NCI-H345 treated with DMSO at 0.1 percent for 48 hours (cell line): ENCODE results near the gene TYW1.
A peak's percentile ranks its signal among the peaks of the same experiment; 100 is the strongest.
"Not testable (repeated sequence)": the region's sequence is repeated elsewhere in the genome, so short reads cannot be mapped to it uniquely, and the experiment has no call there.

Source experiments
- DNase-seq: peaks from one replicate; lab custom pipeline; 2025; ENCODE audit not compliant: unreplicated experiment; lab: John Stamatoyannopoulos, UW

The TYW1 gene

DNA sequence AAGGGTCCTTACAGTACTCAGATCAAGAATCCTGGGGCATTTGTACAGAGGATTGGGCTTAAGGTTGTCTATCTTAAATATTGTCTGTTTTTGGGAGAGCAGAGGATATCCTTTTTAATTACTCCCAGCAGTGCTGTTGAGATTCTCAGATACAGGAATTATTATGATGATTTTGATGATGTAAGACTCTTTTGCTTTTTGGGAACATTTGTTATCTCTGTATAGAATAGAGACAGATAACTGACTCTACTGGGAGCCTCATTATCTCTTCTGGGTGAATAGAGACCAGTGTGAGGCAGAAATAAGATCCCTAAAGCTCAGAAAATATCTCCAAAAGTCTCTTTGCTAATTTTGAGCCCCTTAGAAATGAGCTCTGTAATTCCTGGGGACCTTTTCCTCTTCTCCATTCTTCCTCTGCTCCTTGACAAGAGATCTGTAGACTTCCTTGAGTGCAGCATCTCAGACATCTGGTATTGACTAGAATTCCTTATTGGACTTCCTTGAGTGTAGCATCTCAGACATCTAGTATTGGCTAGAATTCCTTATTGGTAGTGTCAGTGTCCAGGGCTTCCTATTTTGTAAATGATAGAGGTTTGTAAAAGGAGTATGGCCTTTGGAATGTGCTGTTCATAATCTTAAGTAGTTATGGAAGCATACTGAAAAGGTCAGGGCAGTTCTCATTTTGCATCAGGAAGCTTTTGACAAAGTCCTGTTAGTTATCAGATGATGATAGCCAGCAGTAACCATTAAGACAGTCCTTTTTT is 118.0 kb downstream of the TYW1 start:
- not testable (repeated sequence) for DNase-seq

DNA sequence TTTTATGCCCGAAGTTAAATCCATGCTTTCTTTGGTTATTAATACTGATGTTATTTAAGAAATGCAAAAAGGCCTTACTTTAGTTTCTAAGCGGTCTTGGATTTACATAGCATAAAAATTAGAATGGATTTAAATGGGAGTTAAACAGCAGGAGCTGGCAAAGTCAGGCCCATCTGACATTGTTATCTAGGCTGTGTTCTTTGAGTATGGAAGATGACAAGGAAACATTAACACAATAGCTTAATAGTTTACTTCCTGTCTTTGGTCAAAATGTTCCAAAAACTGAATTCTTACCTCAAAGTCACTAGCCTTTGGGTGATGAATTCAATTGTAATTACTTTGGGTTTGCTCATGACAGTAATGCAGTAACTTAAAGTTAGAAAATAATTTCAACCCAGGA is 123.9 kb downstream of the TYW1 start:
- DNase-seq: not testable (repeated sequence)

DNA sequence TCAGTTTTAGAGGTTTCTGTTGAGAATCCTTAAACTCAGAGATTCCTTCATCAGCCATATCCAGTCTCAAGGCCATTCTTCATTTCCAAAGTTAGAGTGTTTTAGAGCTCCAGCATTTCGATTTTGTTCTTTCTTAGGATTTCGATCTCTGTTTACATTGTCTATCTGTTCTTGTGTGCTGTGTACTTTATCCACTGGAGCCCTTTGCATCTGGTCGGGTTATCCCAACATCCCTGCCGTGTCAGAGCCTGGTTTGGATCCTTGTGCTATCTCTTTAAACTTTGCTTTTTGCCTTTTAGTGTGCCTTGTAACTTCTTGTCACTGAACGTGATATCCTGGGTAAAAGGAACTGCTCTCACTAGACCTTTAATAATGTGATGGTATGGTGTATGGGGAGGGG is 131.6 kb downstream of the TYW1 start:
- not testable (repeated sequence) for DNase-seq

DNA sequence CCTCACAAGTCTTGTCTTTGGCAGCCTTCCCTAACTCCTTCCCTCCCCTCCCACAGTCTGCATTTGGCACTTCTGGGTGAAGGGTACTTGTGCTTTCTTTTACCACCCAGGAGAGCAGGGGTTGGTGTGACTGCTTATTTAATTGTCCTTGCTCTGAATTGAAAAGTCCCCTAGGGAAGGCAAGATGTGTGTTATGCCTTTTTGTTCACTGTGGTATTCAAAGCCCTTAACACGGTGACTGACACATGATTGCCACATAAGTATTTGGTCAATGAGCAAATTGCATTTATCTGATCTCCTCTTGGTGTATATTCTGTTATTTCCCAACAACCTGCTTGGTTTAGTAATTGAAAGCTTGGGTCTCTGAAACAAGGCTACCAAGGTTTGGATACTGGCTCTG is 134.1 kb downstream of the TYW1 start:
- DNase-seq: peak; percentile 71

DNA sequence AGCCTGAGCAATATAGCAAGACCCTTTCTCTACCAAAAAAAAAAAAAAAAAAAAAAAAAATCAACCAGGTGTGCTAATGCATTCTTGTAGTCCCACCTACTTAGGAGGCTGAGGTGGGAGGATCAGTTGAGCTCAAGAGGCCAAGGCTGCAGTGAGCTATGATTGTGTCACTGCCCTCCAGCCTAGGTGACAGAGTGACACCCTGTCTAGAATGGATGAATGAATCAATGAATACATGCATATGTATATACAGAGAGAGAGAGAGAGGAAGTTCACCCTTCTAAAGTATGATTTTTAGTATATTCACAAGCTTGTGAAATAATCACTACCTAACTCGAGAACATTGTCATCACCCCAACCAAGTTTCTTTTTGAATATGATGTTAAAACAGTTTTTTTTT is 138.3 kb downstream of the TYW1 start:
- not testable (repeated sequence) for DNase-seq

DNA sequence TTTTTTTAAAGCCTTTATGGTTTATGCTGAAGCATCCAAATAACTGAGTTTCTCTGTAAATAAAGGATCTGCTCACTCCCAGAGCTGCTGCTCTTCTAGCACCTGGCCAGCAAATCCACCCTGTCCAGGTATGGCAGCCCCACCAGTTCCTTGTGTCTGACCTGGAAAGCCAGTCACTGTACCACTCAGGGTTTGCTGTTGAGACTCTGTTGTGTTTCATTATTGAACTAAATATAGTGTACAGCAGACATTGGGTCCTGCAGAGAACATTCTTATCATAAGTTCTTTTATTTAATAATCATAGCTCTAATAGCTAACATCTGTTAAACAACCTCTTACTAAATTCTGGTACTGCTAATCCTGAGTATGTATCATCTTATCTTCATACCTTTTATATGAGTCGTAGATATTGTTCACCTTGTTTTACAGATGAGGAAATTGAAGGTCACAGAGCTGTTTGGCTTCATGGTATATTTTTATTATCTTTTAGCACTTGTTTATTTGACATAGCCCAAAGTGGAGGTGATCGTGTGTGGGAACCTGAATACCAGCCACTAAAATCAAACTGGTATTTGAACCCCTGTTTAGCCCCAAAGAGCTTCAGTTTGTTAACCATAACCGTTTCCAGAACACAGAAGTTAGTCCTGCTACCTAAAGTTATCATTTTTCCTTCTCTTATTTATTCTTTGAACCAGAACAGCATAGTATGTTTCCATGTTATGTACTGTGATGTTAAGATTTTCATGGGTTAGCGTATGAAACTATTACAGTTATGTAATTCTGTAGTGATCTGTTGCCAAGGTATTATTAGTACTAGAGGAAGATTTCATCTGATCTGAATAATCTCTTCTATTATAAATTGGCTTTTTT is 139.2 kb downstream of the TYW1 start:
- DNase-seq: not testable (repeated sequence)

DNA sequence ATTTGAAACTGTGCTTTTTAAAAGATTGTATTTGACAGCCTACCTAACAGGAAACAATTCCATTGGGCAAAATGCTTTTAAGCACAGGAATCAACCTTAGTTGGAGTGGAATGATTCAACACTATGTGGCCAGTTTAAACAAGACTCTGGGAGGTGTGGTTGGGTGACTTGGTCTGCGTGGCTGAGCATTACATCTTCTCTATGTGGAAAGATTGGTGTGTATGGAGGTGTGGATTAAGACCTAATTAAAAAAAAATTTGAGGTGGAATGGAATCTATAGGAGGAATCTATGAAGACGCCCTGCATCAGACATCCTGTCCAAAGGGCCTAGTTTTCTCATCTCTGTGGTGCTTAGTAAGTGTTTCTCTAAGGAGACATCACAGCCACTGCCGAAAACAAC is 140.9 kb downstream of the TYW1 start:
- DNase-seq: not testable (repeated sequence)

DNA sequence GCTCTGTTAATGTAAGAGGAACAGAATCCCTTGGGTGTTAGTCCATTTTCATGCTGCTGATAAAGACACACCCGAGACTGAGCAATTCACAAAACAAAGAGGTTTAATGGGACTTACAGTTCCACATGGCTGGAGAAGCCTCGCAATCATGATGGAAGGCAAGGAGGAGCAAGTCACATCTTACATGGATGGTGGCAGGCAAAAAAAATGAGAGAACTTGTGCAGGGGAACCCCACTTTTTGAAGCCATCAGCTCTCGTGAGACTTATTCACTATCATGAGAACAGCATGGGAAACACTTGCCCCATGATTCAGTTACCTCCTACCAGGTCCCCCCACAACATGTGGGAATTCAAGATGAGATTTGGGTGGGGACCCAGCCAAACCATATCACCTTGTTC is 143.2 kb downstream of the TYW1 start:
- DNase-seq: not testable (repeated sequence)

DNA sequence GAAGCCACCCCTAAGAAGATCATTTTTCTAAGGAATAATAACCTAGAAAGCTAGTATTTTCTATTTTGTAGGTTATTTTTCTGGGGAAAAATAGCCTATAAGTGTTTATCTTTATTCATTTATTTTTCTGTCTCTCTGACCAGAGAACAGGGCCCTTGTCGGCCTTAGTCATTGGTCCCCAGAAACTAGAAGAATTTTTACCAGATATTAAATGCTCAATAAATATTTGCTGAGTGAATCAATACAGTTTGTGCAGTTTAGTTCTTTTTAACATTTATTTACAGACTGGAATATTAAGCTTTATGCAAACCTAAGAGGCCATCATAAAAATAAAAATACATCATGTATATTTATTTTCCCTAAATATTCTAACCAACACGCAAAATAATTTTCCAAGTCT is 144.4 kb downstream of the TYW1 start:
- DNase-seq: not testable (repeated sequence)

DNA sequence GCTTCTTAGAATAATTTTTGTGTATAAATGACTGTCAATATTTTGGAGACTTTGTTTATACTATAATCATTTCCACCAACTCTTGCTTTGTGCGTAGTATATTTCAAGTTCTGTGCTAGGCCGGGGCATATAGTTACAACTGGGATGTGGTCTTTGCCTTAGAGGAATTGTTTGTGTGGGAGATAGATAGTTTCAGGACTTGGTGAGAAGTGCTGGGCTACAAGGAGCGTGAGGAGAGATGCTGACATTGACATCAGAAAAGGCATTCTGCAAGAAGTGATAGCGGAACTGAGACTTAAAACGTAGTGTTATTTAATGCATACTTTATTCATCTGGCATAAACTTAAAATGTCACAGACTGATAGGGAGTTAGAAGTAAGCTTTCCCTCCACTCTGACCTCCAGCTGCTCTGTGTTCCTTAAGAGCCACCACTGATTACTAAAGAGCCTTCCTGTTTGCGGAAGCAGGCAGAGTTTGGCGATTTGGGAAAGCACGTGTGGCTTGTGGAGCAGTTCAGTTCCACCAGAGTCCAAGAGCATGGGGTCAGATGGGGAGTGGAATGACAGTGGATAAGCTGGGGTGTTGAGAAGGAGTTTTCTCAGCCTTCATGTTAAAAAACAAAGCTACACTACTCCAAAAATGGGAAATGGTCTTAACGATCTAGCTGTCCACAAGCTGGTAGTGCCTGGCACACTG is 146.6 kb downstream of the TYW1 start:
- not testable (repeated sequence) for DNase-seq

DNA sequence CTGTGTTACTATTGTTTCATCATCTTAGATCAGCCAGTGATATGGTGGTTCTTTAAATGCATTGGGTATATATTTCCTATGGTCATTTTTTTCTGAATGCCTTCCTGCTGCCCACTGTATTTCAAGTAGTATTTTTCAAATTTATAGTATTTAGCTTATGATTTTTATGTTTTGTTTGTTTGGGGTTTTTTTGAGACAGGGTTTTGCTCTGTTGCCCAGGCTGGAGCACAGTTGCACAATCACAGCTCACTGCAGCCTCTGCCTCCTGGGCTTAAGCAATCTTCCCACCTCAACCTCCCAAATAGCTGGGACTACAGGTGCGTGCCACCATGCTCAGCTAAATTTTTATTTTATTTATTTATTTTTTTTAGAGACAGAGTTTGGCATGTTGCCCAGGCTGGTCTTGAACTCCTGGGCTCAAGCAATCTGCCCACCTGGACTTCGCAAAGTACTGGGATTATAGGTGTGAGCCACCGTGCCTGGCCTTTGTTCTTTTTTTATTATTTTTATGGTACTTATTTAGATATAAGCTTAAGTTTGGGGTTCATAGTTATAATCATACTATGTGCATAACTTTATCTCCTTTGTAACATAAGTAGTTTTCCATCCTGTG is 149.1 kb downstream of the TYW1 start:
- not testable (repeated sequence) for DNase-seq

DNA sequence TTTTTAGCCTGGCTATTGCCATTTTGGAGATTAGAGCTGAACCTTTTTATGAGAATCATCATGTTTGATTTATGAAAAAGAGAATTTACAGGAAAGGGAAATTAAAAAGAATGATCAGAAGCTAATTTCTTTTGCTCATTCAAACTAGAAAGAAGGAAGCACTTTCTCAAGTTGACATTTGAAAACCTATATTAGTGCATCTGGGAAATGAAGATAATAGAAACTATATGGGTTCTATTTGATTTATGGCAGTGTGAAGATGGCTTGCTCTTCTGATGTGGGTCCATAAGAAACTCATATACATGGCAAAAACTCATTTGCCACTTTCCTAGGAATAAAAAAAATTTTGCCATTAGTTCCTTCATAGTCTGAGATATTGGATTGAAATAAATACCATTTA is 152.5 kb downstream of the TYW1 start:
- DNase-seq: not testable (repeated sequence)

DNA sequence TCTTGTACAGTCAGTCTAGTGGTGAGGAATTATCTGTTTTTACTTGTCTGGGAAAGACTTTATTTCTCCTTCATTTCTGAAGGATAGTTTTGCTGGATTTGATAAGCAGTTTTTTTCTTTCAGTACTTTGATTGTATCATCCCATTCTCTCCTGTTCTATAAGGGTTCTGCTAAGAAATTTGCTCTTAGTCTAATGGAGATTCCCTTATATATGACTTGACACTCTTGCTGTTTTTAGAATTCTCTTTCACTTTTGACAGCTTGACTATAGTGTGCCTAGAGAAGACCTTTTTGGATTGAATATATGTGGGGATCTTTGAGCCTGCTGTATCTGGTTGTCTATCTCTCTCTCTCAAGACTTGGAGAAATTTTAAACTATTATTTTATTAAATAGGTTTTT is 157.7 kb downstream of the TYW1 start:
- DNase-seq: not testable (repeated sequence)

DNA sequence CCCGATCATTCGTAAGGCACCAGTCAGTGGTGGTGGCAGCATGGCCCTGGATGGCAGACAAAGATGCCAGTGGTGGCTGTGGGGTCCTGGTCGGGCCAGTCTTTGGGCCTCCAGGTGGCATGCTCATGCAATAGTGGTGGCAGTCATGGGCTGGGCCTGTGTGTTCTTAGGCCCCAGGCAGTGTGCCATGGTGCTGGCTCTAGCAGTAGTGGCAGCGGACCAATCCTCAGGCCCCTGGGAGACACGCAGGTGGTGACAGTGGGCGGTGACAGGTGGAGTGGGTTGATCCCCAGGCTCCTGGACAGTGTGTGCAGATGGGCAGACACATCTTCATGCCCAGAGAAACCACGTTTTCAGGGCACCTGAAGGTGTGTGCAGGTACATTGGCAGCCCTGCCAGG is 159.4 kb downstream of the TYW1 start:
- DNase-seq: not testable (repeated sequence)

DNA sequence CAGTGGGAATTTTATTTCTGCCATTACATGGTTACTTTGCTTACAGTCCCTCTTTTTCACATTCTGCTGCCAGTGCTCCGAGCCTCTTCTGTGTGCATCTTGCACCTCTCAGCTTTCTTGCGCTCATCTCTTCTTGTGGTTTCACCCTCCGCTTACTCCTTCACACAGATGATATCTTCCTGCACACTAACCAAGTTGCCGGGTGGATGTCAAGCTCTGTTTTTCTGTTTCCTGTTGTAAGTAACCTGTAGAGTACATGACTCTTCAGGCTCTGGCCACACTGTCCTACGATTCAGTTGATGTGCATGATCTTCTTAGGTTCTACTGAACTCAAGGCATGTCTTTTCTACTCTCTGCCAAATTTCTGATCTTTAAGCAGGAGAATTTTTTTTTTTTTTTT is 166.7 kb downstream of the TYW1 start:
- not testable (repeated sequence) for DNase-seq

DNA sequence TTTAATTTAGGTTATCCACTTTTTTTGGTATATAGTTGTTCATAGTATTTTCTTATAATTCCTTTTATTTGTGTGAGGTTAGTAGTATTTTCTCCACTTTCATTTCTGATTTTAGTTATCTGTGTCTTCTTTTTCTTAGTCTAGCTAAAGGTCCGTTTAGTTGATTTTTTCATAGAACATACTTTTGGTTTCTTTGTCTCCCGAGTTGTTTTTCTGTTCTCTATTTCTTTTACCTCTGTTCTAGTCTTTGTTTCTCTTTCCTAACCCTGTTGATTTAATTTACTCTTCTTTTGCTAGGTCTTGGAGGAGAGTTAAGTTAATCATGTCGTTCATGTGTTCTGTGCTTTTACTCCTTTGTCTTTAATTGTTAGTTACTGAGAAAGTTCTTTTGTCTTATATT is 174.5 kb downstream of the TYW1 start:
- not testable (repeated sequence) for DNase-seq

DNA sequence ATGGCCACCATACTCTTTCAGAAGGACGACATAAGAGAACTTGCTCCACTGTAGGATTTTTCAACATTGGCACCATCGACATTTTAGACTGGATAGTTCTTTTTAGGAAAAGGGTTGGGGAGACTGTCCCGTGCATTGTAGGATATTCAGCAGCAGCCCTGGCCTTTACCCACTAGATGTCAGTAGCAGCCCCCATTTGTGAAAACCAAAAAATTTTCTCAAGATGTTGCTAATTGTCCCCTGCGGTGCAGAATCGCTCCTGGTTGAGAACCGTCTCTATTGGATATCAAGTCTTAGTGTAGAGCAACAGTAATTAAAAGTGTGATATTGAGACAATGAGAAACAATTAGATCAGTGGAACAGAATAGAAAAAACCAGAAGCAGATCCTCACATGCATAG is 180.1 kb downstream of the TYW1 start:
- DNase-seq: not testable (repeated sequence)

DNA sequence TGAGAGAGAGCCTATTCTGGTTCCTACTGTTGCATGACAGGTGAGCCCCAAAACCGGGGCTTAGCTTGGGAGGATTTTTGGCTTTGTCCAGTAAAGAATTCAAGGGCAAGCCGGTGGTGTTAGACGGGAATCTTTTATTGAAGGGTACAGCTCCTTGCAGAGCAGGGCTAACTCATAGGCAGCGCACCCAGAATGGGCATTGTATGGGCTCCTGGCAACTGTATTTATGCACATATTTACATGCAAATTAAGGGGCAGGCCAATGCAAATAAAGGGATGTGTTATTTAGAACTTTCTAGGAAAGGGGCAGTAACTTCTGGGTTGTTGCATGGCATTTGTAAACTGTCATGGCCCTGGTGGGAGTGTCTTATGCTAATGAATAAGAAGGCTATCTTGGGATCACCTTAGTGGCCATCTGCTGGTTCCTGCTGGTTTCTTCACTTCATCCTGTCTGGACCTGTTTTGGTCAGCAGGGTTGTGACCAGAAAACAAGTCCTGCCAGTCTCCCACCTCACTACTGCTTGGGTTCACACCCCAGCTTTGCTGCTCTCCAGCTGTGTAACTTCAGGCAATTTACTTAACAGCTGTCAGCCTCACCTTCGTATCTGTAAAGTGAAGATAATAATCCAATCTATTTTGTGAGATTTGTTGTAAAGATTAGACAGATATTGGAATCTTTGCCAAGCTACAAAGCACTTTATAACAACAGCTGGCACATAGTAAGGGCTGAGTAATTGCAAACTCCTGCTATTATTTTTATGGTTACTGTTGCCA is 182.5 kb downstream of the TYW1 start:
- DNase-seq: not testable (repeated sequence)

DNA sequence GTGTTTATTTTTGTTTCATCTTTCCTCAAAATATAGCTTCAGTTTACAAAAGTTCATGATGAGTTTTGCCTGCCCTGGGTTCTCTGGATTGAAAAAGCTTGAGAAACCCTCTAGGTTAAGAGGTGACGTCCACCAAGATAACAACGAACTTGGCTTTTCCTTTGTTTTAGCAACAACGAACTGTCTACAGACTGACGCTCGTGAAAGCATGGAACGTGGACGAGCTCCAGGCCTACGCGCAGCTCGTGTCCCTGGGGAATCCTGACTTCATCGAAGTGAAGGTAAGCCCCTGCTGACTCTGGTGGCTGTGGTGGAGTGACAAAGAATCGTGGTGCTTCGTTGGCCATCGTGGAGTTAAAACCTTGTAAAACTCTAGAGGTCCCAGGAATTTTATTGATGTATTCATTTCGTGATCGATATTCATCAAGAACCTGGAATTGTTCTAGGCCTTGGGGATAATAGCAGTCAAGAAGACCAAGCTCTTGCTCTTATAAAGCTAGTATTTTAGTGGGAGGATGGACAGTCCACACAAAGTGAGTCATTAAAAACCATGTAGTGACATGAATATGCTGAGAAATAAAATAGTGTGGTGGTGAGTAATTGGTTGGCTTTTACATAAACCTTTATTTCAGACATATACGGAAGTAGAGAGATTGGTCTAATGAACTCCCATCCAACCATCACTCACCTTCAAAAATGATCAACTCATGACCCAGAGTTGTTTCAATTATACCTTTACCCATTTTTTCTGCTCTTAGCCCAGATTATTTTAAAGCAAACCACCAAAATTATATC is 186.5 kb downstream of the TYW1 start:
- not testable (repeated sequence) for DNase-seq
